Measurements from ENCODE around the gene CMC2. TPM values are rescaled to one million over a fixed set of nuclear protein-coding genes. Genes with fewer than 3 reads are reported as not detected.

Gene CMC2
- total and polyA plus RNA-seq, 3 donors from 2014 or later: 63.7 to 184 (median 84.1) TPM

DNA sequence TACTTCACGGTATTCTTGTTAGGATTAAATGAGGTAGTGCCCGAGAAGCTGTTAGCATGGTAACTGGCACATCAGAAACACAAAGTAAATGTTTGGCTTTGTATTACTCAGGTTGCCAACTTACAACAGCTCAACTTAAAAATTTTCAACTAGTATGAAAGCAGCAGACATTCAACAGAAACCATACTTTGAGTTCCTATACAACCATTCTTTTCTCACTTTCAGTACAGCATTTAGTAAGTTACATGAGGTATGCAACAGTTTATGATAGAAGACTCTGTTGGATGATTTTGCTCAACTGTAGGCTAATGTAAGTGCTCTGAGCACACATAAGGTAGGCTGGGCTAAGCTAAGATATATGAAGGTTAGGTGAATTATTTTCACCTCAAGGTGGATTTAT, 8.0 kb upstream of the CMC2 start:
- Histone ChIP-seq H3K27ac (no peak overlapping the region), H3K4me1 (no peaks in the 10 kb centered on the region), H3K9me3 (no peaks in the 10 kb centered on the region), H3K27me3 (no peaks in the 10 kb centered on the region), H3K4me3 (no peak overlapping the region), H3K36me3 (ENCODE audit: low read depth, missing control alignments) (no peaks in the 10 kb centered on the region)
- no peak for TF ChIP-seq POLR2A (IDR thresholded peaks at IDR 0.05)
- TF ChIP-seq, protein P1, sequence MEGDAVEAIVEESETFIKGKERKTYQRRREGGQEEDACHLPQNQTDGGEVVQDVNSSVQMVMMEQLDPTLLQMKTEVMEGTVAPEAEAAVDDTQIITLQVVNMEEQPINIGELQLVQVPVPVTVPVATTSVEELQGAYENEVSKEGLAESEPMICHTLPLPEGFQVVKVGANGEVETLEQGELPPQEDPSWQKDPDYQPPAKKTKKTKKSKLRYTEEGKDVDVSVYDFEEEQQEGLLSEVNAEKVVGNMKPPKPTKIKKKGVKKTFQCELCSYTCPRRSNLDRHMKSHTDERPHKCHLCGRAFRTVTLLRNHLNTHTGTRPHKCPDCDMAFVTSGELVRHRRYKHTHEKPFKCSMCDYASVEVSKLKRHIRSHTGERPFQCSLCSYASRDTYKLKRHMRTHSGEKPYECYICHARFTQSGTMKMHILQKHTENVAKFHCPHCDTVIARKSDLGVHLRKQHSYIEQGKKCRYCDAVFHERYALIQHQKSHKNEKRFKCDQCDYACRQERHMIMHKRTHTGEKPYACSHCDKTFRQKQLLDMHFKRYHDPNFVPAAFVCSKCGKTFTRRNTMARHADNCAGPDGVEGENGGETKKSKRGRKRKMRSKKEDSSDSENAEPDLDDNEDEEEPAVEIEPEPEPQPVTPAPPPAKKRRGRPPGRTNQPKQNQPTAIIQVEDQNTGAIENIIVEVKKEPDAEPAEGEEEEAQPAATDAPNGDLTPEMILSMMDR (IDR thresholded peaks at IDR 0.05): no peak
- WGBS, 2 donors: 97 to 99% methylated on average over 2 of the region's 2 CpGs
- DNase-seq: no peak
- intact Hi-C loops (cut with DNase I; ENCODE audit: low total_unique reads): no loop called here

DNA sequence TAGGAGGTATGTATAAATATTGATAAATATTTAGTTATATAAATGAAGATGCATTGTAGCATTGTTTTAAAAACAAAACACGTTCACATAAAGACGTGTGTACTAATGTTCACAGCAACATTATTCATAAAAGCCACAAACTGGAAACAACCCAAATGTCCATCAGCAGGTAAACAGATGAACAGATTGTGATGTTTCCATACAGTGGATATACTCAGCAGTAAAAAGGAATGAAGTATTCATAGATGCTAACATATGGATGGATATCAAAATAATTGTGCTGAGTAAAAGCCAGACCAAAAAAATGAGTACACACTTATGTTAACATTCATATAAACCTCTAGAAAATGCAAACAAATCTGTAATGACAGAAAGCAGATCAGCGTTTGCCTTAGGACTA, 6.3 kb upstream of the CMC2 start:
- intact Hi-C loops (cut with DNase I; ENCODE audit: low total_unique reads): no loop called here
- TF ChIP-seq, protein P1 (IDR thresholded peaks at IDR 0.05): no peak
- TF ChIP-seq POLR2A (IDR thresholded peaks at IDR 0.05): no peak

DNA sequence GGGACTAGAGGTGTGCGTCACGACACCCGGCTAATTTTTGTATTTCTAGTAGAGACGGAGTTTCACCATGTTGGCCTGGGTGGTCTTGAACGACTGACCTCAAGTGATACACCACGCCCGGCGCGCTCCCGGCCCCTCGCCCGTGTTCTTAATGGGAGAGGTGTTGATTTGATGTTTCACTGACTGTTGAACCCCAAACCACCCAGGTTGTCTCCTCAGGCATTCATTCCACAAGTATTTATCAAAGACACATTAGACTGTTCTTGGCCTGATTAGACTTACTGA, 1.8 kb upstream of the CMC2 start:
- peak overlapping the region in 1 of 2 donors; percentile 97 for H3K4me3 ChIP-seq
- WGBS, 2 donors: 55 to 74% methylated on average over 12 of the region's 12 CpGs
- H3K36me3 ChIP-seq (ENCODE audit: low read depth, missing control alignments): no peaks in the 10 kb centered on the region
- no peaks in the 10 kb centered on the region for H3K27me3 ChIP-seq
- H3K9me3 ChIP-seq: no peaks in the 10 kb centered on the region
- DNase-seq: no peak
- intact Hi-C loops (cut with DNase I; ENCODE audit: low total_unique reads): no loop called here
- TF ChIP-seq, protein P1 (IDR thresholded peaks at IDR 0.05): no peak
- no peak for TF ChIP-seq POLR2A (IDR thresholded peaks at IDR 0.05)
- peaks cover 15% of the 10 kb centered on the region for H3K4me1 ChIP-seq
- H3K27ac ChIP-seq: peak overlapping the region in 1 of 2 donors; percentile 99

More for the DNA sequence above, 6.3 kb upstream of the CMC2 start:
- H3K27me3 ChIP-seq: no peaks in the 10 kb centered on the region
- H3K4me1 ChIP-seq: no peaks in the 10 kb centered on the region
- H3K4me3 ChIP-seq: no peak overlapping the region
- no peak overlapping the region for H3K27ac ChIP-seq
- H3K9me3 ChIP-seq: no peaks in the 10 kb centered on the region
- DNase-seq: no peak
- no peaks in the 10 kb centered on the region for H3K36me3 ChIP-seq (ENCODE audit: low read depth, missing control alignments)
- WGBS, 2 donors: 93 to 95% methylated on average over 3 of the region's 3 CpGs

DNA sequence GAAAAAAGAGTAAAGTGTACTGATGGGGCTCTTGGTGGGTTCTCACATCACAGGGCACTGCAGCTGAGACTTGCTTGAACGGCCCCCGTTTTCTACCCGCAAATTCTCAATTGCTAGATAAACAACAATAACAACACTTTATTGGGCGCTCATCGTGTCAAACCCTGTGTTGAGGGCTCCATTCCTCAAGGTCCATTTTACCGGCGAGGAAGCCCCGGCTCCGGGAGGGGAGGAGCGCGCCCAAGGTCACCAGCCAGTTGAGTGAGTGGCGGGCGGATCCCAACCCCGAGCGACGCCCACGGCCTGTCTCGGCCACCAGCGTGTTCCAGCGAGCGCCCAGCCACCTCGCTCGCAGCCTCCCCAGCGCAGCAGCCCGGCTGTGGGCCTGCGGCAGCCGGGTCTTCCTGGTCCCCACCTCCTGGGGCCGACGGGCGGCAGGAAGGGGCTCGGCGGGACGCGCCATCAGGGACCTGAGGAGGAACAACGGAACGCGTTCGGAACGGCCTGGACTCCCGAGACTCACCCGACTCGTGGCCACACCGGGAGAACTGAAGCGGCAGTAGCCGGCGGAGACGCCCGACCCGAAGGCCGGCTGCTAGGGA, 373 bp downstream of the CMC2 start:
- Histone ChIP-seq H3K9me3 (no peaks in the 10 kb centered on the region), H3K27ac (peak overlapping the region; percentile 94 to 99), H3K36me3 (ENCODE audit: low read depth, missing control alignments) (no peaks in the 10 kb centered on the region), H3K4me1 (peaks cover 15% of the 10 kb centered on the region), H3K4me3 (peak overlapping the region; percentile 96 to 97), H3K27me3 (no peaks in the 10 kb centered on the region)
- peak; percentile 75 for DNase-seq
- TF ChIP-seq, protein P1 (IDR thresholded peaks at IDR 0.05): no peak
- no peak for TF ChIP-seq POLR2A (IDR thresholded peaks at IDR 0.05)
- WGBS, 2 donors: 0% methylated on average over 7 to 49 of the region's 50 CpGs
- intact Hi-C loops (cut with DNase I; ENCODE audit: low total_unique reads): no loop called here

DNA sequence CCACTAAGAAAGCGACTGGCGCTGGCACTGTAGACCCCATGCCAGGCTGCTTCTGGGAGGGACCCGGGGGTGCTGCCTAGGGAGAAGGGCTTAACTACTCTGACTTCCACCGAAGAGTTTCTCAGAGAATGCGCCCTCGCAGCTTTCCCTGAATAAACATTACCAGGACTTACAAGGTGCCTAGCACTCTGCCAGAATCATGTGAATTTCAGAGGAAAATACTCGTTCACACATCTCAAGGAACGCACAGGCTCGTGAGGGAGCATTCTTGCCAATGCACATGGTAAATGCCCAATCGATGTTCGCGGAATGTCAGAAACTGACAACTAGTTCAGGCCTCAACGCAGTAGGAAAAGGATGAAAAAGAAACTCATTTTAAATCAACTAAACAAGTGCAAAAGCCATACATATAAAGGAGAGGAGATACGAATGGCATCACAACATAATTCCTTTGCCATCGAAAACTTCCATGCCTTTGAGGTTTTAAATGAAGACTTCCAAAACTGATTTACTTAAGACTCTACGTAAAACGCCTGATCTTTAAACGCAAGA, 999 bp downstream of the CMC2 start:
- H3K27me3 ChIP-seq: no peaks in the 10 kb centered on the region
- DNase-seq: peak; percentile 20
- intact Hi-C loops (cut with DNase I; ENCODE audit: low total_unique reads): no loop called here
- no peaks in the 10 kb centered on the region for H3K9me3 ChIP-seq
- TF ChIP-seq, protein P1 (IDR thresholded peaks at IDR 0.05): no peak
- no peak for TF ChIP-seq POLR2A (IDR thresholded peaks at IDR 0.05)
- 15 to 18% methylated on average over 14 to 18 of the region's 18 CpGs for WGBS, 2 donors
- peaks cover 15% of the 10 kb centered on the region for H3K4me1 ChIP-seq
- H3K36me3 ChIP-seq (ENCODE audit: low read depth, missing control alignments): no peaks in the 10 kb centered on the region
- H3K27ac ChIP-seq: peak overlapping the region in 1 of 2 donors; percentile 99
- peak overlapping the region; percentile 96 to 97 for H3K4me3 ChIP-seq

Measured in testis (tissue), 3 donors.